ENCODE data around the gene DYNLT2B.
"Not testable (repeated sequence)": the region's sequence is repeated elsewhere in the genome, so short reads cannot be mapped to it uniquely, and the experiment has no call there.

Gene DYNLT2B

GRCh38 chr3:196326936-196327335 is 8.9 kb upstream of the DYNLT2B start:
- Histone ChIP-seq H3K4me1 (ENCODE audit: control insufficient read depth, insufficient read depth, low read length) (peaks cover 8% of the 10 kb centered on the region), H3K9me3 (ENCODE audit: control insufficient read depth, insufficient read depth, low read depth, low read length) (no peaks in the 10 kb centered on the region)

DNA sequence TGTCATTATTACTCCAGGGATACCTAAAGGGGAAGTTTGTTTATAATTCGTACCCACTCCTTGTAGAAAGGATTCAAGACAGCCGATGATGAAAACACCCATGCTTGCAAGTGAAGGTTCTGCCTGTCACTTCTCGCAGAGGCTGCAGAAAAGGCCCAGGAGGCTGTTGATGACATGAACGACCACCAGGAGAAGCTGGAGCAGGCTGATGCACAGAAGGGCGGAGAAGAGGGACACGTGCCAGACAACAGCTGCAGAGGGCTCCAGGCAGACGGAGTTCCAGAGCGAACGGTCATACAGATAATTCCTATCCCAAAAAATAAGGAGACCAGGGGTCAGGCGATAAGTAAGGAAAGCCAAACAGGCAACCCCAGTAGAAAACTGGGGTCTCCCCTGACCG is 5.7 kb upstream of the DYNLT2B start:
- Histone ChIP-seq H3K4me1 (ENCODE audit: control insufficient read depth, insufficient read depth, low read length) (peaks cover 11% of the 10 kb centered on the region), H3K9ac (ENCODE audit: low read length) (no peak overlapping the region), H3K27ac (ENCODE audit: low read depth, low read length) (no peak overlapping the region), H3K4me3 (ENCODE audit: low read depth, low read length) (no peak overlapping the region), H3K36me3 (ENCODE audit: control insufficient read depth, insufficient read depth, low read length) (no peaks in the 10 kb centered on the region), H3K9me3 (ENCODE audit: control insufficient read depth, insufficient read depth, low read depth, low read length) (no peaks in the 10 kb centered on the region), H3K27me3 (ENCODE audit: control insufficient read depth, insufficient read depth, low read length) (no peaks in the 10 kb centered on the region)

More at GRCh38 chr3:196326936-196327335, 8.9 kb upstream of the DYNLT2B start:
- H3K27ac ChIP-seq (ENCODE audit: low read depth, low read length), result no peak overlapping the region
- H3K27me3 ChIP-seq (ENCODE audit: control insufficient read depth, insufficient read depth, low read length), result no peaks in the 10 kb centered on the region
- no peaks in the 10 kb centered on the region for H3K36me3 ChIP-seq (ENCODE audit: control insufficient read depth, insufficient read depth, low read length)
- no peak overlapping the region for H3K4me3 ChIP-seq (ENCODE audit: low read depth, low read length)
- H3K9ac ChIP-seq (ENCODE audit: low read length), result no peak overlapping the region

DNA sequence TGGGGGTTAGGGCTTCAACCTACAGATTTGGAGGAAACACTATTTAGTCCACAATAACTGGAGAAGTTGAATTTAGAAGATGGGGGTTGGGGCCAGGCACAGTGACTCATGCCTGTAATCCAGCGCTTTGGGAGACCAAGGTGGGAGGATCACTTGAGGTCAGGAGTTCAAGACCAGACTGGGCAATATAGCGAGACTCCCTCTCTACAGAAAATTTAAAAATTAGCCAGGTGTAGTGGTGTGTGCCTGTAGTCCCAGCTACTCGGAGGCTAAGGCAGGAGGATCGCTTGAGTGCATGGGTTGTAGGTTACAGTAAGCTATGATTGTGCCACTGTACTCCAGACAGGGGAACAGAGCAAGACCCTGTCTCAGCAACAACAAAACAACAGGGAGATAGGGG is 5.0 kb upstream of the DYNLT2B start:
- H3K9ac ChIP-seq (ENCODE audit: low read length), result no peak overlapping the region
- no peaks in the 10 kb centered on the region for H3K27me3 ChIP-seq (ENCODE audit: control insufficient read depth, insufficient read depth, low read length)
- peaks cover 11% of the 10 kb centered on the region for H3K4me1 ChIP-seq (ENCODE audit: control insufficient read depth, insufficient read depth, low read length)
- no peaks in the 10 kb centered on the region for H3K36me3 ChIP-seq (ENCODE audit: control insufficient read depth, insufficient read depth, low read length)
- H3K4me3 ChIP-seq (ENCODE audit: low read depth, low read length), result no peak overlapping the region
- H3K27ac ChIP-seq (ENCODE audit: low read depth, low read length), result no peak overlapping the region
- H3K9me3 ChIP-seq (ENCODE audit: control insufficient read depth, insufficient read depth, low read depth, low read length), result no peaks in the 10 kb centered on the region

DNA sequence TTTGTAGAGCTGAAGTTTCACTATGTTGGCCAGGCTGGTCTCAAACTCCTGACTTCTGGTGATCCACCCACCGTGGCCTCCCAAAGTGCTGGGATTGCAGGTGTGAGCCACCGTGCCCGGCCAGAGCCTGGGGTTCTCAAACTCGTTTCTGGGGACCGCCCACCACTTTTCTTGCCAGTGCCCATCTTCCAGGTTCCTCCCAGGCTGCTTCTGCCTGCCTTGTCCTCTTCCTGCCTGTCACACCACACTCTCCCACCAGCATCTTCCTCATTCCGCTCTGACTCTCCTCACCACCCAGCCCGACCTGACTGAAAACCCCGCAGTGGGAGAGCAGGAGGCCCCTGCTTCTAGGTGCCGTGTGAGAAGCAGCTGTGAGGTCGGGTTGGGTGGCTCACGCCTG is 3.1 kb upstream of the DYNLT2B start:
- H3K36me3 ChIP-seq (ENCODE audit: control insufficient read depth, insufficient read depth, low read length), result no peaks in the 10 kb centered on the region; the same call in 1 of the 2 replicates
- no peaks in the 10 kb centered on the region for H3K27me3 ChIP-seq (ENCODE audit: control insufficient read depth, insufficient read depth, low read length)
- no peak overlapping the region for H3K9ac ChIP-seq (ENCODE audit: low read length)
- H3K4me1 ChIP-seq (ENCODE audit: control insufficient read depth, insufficient read depth, low read length), result peaks cover 3% of the 10 kb centered on the region; the same call in 1 of the 2 replicates
- no peak overlapping the region for H3K4me3 ChIP-seq (ENCODE audit: low read depth, low read length)
- no peak overlapping the region for H3K27ac ChIP-seq (ENCODE audit: low read depth, low read length)
- H3K9me3 ChIP-seq (ENCODE audit: control insufficient read depth, insufficient read depth, low read depth, low read length), result no peaks in the 10 kb centered on the region

GRCh38 chr3:196320137-196320536 is 2.1 kb upstream of the DYNLT2B start:
- Histone ChIP-seq H3K27me3 (ENCODE audit: control insufficient read depth, insufficient read depth, low read length) (no peaks in the 10 kb centered on the region), H3K9ac (ENCODE audit: low read length) (peak overlapping the region; percentile 22), H3K36me3 (ENCODE audit: control insufficient read depth, insufficient read depth, low read length) (no peaks in the 10 kb centered on the region; the same call in 1 of the 2 replicates), H3K4me3 (ENCODE audit: low read depth, low read length) (no peak overlapping the region), H3K9me3 (ENCODE audit: control insufficient read depth, insufficient read depth, low read depth, low read length) (no peaks in the 10 kb centered on the region), H3K4me1 (ENCODE audit: control insufficient read depth, insufficient read depth, low read length) (peaks cover 3% of the 10 kb centered on the region; the same call in 1 of the 2 replicates), H3K27ac (ENCODE audit: low read depth, low read length) (no peak overlapping the region)

DNA sequence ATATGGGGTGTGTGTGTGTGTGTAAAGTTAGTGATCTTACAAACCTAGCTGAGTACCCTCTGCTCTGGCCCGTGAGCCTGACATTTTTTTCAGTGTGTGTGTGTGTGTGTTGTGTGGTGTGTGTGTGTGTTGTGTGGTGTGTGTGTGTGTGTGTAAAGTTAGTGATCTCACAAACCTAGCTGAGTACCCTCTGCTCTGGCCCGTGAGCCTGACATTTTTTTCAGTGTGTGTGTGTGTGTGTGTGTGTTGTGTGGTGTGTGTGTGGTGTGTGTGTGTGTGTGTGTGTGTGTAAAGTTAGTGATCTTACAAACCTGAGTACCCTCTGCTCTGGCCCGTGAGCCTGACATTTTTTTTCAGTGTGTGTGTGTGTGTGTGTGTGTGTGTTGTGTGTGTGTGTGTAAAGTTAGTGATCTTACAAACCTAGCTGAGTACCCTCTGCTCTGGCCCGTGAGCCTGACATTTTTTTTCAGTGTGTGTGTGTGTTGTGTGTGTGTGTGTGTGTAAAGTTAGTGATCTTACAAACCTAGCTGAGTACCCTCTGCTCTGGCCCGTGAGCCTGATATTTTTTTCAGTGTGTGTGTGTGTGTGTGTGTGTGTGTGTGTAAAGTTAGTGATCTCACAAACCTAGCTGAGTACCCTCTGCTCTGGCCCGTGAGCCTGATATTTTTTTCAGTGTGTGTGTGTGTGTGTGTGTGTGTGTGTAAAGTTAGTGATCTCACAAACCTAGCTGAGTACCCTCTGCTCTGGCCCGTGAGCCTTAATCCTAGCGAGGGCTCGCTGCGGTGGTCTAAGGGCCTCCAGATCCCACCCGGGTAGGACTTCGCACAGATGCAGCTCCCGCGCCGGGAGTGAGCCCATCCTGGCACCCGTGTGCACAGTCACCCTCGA is 997 bp downstream of the DYNLT2B start:
- not testable (repeated sequence) for H3K9me3 ChIP-seq (ENCODE audit: control insufficient read depth, insufficient read depth, low read depth, low read length); H3K27me3 ChIP-seq (ENCODE audit: control insufficient read depth, insufficient read depth, low read length); H3K4me1 ChIP-seq (ENCODE audit: control insufficient read depth, insufficient read depth, low read length); H3K36me3 ChIP-seq (ENCODE audit: control insufficient read depth, insufficient read depth, low read length)
- H3K4me3 ChIP-seq (ENCODE audit: low read depth, low read length), result peak overlapping the region; percentile 99
- peak overlapping the region; percentile 76; the same call in 1 of the 2 replicates for H3K27ac ChIP-seq (ENCODE audit: low read depth, low read length)
- peak overlapping the region; percentile 98 for H3K9ac ChIP-seq (ENCODE audit: low read length)

- H3K27ac ChIP-seq (ENCODE audit: low read depth, low read length), result no peak overlapping the region
- H3K9ac ChIP-seq (ENCODE audit: low read length), result no peak overlapping the region
- no peaks in the 10 kb centered on the region for H3K27me3 ChIP-seq (ENCODE audit: control insufficient read depth, insufficient read depth, low read length)
- no peaks in the 10 kb centered on the region; the same call in 1 of the 2 replicates for H3K36me3 ChIP-seq (ENCODE audit: control insufficient read depth, insufficient read depth, low read length)
- peaks cover 3% of the 10 kb centered on the region; the same call in 1 of the 2 replicates for H3K4me1 ChIP-seq (ENCODE audit: control insufficient read depth, insufficient read depth, low read length)
- H3K9me3 ChIP-seq (ENCODE audit: control insufficient read depth, insufficient read depth, low read depth, low read length), result no peaks in the 10 kb centered on the region
- H3K4me3 ChIP-seq (ENCODE audit: low read depth, low read length), result no peak overlapping the region
Observed at GRCh38 chr3:196315821-196316220, 2.2 kb downstream of the DYNLT2B start.

DNA sequence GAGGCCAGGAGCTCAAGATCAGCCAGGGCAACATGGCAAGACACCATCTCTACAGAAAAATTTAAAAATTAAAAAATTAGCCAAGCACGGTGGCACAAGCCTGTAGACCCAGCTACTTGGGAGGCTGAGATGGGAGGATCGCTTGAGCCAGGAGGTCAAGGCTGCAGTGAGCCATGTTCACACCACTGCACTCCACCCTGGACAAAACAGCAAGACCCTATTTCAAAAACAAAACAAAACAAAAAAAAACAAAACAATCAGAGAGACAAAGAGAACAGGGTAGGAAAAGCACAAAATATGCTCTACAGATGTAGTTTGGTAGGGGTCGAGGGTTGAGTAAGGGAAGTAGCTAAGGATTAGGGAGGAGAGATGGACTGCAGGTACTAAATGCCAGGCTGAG is 3.4 kb downstream of the DYNLT2B start:
- Histone ChIP-seq H3K27me3 (ENCODE audit: control insufficient read depth, insufficient read depth, low read length) (no peaks in the 10 kb centered on the region), H3K36me3 (ENCODE audit: control insufficient read depth, insufficient read depth, low read length) (no peaks in the 10 kb centered on the region; the same call in 1 of the 2 replicates), H3K9me3 (ENCODE audit: control insufficient read depth, insufficient read depth, low read depth, low read length) (no peaks in the 10 kb centered on the region), H3K27ac (ENCODE audit: low read depth, low read length) (no peak overlapping the region), H3K4me3 (ENCODE audit: low read depth, low read length) (no peak overlapping the region), H3K9ac (ENCODE audit: low read length) (no peak overlapping the region), H3K4me1 (ENCODE audit: control insufficient read depth, insufficient read depth, low read length) (no peaks in the 10 kb centered on the region)

- H3K4me1 ChIP-seq (ENCODE audit: control insufficient read depth, insufficient read depth, low read length); H3K27ac ChIP-seq (ENCODE audit: low read depth, low read length); H3K4me3 ChIP-seq (ENCODE audit: low read depth, low read length); H3K36me3 ChIP-seq (ENCODE audit: control insufficient read depth, insufficient read depth, low read length); H3K27me3 ChIP-seq (ENCODE audit: control insufficient read depth, insufficient read depth, low read length); H3K9me3 ChIP-seq (ENCODE audit: control insufficient read depth, insufficient read depth, low read depth, low read length); H3K9ac ChIP-seq (ENCODE audit: low read length): not testable (repeated sequence)
Observed at GRCh38 chr3:196314086-196314485, 4.0 kb downstream of the DYNLT2B start.

DNA sequence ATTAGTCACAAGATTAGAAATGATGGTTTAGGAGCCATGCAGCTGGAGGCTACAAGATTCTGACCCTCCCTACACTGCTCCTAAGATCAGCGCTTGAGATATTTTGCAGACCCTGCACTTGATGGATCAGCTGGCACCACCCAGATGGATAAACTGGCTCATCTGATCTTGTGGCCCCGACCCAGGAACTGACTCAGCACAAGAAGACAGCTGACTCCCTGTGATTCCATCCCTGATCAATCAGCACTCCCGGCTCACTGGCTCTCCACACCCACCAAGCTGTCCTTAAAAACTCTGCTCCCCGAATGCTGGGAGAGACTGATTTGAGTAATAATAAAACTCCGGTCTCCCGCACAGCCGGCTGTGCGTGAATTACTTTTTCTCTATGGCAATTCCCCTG is 15.1 kb downstream of the DYNLT2B start:
- H3K36me3 ChIP-seq (ENCODE audit: control insufficient read depth, insufficient read depth, low read length), result peaks cover 18% of the 10 kb centered on the region
- not testable (repeated sequence) for H3K27me3 ChIP-seq (ENCODE audit: control insufficient read depth, insufficient read depth, low read length); H3K9ac ChIP-seq (ENCODE audit: low read length); H3K27ac ChIP-seq (ENCODE audit: low read depth, low read length); H3K4me3 ChIP-seq (ENCODE audit: low read depth, low read length); H3K9me3 ChIP-seq (ENCODE audit: control insufficient read depth, insufficient read depth, low read depth, low read length); H3K4me1 ChIP-seq (ENCODE audit: control insufficient read depth, insufficient read depth, low read length)

DNA sequence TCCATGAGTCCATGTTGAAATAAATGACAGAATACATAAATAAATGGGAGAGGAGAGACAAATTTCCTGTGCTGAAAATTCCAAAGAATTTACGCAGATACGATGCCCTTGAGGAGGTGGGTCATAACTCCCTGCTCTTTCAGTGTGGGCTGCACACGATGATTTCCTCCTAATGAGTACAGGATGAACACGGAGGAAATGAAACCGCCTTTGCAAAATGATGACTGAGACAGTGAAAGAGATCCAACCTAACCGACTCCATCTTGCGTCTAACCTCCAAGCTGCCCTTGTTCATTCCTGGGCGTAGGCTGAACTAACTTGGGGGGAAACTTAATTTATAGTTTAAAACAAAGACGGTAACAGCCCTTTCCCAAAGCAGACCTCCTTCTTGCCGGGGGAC is 15.5 kb downstream of the DYNLT2B start:
- H3K27me3 ChIP-seq (ENCODE audit: control insufficient read depth, insufficient read depth, low read length); H3K9me3 ChIP-seq (ENCODE audit: control insufficient read depth, insufficient read depth, low read depth, low read length); H3K9ac ChIP-seq (ENCODE audit: low read length); H3K4me3 ChIP-seq (ENCODE audit: low read depth, low read length); H3K27ac ChIP-seq (ENCODE audit: low read depth, low read length); H3K4me1 ChIP-seq (ENCODE audit: control insufficient read depth, insufficient read depth, low read length): not testable (repeated sequence)
- H3K36me3 ChIP-seq (ENCODE audit: control insufficient read depth, insufficient read depth, low read length), result peaks cover 18% of the 10 kb centered on the region

All from HUES6 (cell line).